OCI-LY3 (cell line): ENCODE results near the gene INPP5A.
"Not testable (repeated sequence)": the region's sequence is repeated elsewhere in the genome, so short reads cannot be mapped to it uniquely, and the experiment has no call there.

Experiments used
- EZH2phosphoT487 ChIP-seq: fragments of 200-600 bp; shearing (Covaris generic); IDR thresholded peaks from 2 replicates; pipeline ENCODE4 v1.6.1; 2018; ENCODE audit warnings: antibody characterized with exemption, mixed run types, low read depth
- TF ChIP-seq, protein P1 (sequence below): fragments of 200-600, 300-600 bp; sonication (generic); IDR thresholded peaks from 2 replicates; pipeline ENCODE4 v1.5.1; 2014; ENCODE audit warnings: antibody characterized with exemption, low read length, low read depth

DNA sequence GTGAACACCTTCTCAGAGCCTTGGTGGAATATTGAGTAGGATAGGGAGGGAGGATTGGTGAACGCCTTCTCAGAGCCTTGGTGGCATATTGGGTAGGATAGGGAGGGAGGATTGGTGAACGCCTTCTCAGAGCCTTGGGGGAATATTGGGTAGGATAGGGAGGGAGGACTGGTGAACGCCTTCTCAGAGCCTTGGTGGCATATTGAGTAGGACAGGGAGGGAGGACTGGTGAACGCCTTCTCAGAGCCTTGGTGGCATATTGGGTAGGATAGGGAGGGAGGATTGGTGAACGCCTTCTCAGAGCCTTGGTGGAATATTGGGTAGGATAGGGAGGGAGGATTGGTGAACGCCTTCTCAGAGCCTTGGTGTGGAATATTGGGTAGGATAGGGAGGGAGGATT, 15.0 kb downstream of the INPP5A start:
- TF ChIP-seq, protein P1, sequence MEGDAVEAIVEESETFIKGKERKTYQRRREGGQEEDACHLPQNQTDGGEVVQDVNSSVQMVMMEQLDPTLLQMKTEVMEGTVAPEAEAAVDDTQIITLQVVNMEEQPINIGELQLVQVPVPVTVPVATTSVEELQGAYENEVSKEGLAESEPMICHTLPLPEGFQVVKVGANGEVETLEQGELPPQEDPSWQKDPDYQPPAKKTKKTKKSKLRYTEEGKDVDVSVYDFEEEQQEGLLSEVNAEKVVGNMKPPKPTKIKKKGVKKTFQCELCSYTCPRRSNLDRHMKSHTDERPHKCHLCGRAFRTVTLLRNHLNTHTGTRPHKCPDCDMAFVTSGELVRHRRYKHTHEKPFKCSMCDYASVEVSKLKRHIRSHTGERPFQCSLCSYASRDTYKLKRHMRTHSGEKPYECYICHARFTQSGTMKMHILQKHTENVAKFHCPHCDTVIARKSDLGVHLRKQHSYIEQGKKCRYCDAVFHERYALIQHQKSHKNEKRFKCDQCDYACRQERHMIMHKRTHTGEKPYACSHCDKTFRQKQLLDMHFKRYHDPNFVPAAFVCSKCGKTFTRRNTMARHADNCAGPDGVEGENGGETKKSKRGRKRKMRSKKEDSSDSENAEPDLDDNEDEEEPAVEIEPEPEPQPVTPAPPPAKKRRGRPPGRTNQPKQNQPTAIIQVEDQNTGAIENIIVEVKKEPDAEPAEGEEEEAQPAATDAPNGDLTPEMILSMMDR, result not testable (repeated sequence)
- TF ChIP-seq EZH2phosphoT487, result not testable (repeated sequence)
